AG04449 (cell line): ENCODE data around the gene CELSR2.

Source experiments
- CTCF ChIA-PET: fragments of 350-600 bp; formaldehyde crosslinking; extraction: SDS; loops from one replicate; lab custom pipeline; 2021; ENCODE audit warnings: antibody characterized with exemption; lab: Yijun Ruan, JAX
- POLR2A ChIA-PET: fragments of 400-600, 350-600 bp; formaldehyde crosslinking; extraction: SDS; loops from one replicate; lab custom pipeline; 2020; ENCODE audit warnings: antibody characterized with exemption, inconsistent platforms; lab: Yijun Ruan, JAX
- DNase-seq: peaks from one replicate; pipeline ENCODE4 v3.0.0-alpha.2; 2010; ENCODE audit warnings: low read depth, low spot score
- H3K4me3 ChIP-seq: 2 replicates; pipeline ENCODE4 v1.5.1; 2011; ENCODE audit warnings: low read depth, mild to moderate bottlenecking, control low read depth, low read length
- TF ChIP-seq, protein P1 (sequence below): IDR thresholded peaks from one replicate; pipeline ENCODE4 v1.5.1; 2011; ENCODE audit warnings: mild to moderate bottlenecking, moderate library complexity, low read length, control low read depth, inconsistent platforms; ENCODE audit not compliant: insufficient read depth; ENCODE audit errors: missing control alignments

CELSR2 gene

DNA sequence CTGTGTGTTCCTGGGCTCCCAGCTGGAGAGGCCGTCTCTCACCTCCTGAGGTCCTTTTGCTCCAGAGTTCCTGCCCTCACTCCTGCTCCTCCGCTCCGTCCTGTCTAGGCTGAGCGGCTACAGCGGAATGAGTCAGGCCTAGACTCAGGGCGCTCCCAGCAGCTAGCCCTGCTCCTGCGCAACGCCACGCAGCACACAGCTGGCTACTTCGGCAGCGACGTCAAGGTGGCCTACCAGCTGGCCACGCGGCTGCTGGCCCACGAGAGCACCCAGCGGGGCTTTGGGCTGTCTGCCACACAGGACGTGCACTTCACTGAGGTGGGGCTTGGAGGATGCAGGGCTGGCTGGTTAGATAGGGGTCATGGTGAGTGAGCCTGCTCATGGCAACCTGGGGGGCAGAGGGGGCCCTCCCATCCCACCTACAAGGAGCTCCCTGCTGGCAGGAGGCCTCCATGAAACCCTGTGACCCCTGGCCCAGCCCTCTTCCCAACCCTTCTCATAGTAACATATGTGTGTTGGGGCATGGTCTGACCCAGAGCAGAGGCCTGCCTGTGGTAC, 18.5 kb downstream of the CELSR2 start:
- TF ChIP-seq, protein P1, sequence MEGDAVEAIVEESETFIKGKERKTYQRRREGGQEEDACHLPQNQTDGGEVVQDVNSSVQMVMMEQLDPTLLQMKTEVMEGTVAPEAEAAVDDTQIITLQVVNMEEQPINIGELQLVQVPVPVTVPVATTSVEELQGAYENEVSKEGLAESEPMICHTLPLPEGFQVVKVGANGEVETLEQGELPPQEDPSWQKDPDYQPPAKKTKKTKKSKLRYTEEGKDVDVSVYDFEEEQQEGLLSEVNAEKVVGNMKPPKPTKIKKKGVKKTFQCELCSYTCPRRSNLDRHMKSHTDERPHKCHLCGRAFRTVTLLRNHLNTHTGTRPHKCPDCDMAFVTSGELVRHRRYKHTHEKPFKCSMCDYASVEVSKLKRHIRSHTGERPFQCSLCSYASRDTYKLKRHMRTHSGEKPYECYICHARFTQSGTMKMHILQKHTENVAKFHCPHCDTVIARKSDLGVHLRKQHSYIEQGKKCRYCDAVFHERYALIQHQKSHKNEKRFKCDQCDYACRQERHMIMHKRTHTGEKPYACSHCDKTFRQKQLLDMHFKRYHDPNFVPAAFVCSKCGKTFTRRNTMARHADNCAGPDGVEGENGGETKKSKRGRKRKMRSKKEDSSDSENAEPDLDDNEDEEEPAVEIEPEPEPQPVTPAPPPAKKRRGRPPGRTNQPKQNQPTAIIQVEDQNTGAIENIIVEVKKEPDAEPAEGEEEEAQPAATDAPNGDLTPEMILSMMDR = no peak
- no peak overlapping the region for H3K4me3 ChIP-seq
- no peak for DNase-seq
- ChIA-PET POLR2A (no interaction called here), CTCF (interaction anchor here (0.8 to 11.4 kb wide), 6 partner anchors 10 to 265 kb away, joined by 3 to 206 read pairs (median 5); partner anchors contain the start of genes PSRC1 and SORT1)

DNA sequence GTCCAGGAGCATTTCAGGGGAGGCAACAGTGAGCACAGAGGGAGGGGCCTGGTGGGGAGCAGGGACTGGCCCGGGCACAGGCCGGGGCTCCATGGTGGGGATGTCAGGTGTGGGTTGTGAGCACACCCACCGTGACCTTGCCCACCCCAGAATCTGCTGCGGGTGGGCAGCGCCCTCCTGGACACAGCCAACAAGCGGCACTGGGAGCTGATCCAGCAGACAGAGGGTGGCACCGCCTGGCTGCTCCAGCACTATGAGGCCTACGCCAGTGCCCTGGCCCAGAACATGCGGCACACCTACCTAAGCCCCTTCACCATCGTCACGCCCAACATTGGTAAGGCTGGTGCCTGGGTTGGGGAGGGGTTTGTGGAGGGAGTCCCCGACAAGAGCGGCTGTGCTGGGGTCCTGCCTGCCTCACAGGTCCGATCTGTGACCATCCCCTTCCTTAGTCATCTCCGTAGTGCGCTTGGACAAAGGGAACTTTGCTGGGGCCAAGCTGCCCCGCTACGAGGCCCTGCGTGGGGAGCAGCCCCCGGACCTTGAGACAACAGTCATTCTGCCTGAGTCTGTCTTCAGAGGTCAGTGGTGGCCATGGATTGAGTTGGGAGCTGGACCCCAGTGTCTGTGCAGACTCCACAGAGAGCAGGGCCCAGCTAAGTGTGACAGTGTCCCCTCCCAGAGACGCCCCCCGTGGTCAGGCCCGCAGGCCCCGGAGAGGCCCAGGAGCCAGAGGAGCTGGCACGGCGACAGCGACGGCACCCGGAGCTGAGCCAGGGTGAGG, 19.3 kb downstream of the CELSR2 start:
- no peak for DNase-seq
- no peak overlapping the region for H3K4me3 ChIP-seq
- POLR2A ChIA-PET = no interaction called here
- TF ChIP-seq, protein P1 = no peak
- CTCF ChIA-PET = interaction anchor here (0.8 to 11.4 kb wide), 5 partner anchors 9 to 130 kb away, joined by 3 to 206 read pairs (median 4); partner anchors contain the start of gene SORT1

DNA sequence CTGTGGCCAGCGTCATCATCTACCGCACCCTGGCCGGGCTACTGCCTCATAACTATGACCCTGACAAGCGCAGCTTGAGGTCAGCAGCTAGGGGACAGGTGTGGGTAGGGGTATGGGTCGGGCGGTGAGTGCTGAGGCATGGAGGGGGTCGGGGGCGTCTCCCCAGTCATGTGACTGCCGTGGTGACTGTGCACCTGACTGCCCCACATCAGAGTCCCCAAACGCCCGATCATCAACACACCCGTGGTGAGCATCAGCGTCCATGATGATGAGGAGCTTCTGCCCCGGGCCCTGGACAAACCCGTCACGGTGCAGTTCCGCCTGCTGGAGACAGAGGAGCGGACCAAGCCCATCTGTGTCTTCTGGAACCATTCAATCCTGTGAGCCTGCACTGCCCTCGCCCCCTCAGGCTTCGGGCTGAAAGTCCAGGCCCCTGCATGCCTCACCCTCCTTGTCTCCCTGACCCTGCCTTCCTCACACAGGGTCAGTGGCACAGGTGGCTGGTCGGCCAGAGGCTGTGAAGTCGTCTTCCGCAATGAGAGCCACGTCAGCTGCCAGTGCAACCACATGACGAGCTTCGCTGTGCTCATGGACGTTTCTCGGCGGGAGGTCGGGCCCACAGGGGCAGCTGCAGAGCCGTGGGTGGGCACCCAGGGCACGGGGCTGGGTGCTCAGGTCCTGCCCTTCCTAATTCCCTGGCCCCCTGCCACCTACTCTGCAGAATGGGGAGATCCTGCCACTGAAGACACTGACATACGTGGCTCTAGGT, 20.1 kb downstream of the CELSR2 start:
- TF ChIP-seq, protein P1 = no peak
- POLR2A ChIA-PET = no interaction called here
- CTCF ChIA-PET = interaction anchor here (1.1 to 11.4 kb wide), 3 partner anchors 9 to 130 kb away, joined by 4 to 206 read pairs (median 87); partner anchors contain the start of gene SORT1
- H3K4me3 ChIP-seq = no peak overlapping the region
- no peak for DNase-seq

DNA sequence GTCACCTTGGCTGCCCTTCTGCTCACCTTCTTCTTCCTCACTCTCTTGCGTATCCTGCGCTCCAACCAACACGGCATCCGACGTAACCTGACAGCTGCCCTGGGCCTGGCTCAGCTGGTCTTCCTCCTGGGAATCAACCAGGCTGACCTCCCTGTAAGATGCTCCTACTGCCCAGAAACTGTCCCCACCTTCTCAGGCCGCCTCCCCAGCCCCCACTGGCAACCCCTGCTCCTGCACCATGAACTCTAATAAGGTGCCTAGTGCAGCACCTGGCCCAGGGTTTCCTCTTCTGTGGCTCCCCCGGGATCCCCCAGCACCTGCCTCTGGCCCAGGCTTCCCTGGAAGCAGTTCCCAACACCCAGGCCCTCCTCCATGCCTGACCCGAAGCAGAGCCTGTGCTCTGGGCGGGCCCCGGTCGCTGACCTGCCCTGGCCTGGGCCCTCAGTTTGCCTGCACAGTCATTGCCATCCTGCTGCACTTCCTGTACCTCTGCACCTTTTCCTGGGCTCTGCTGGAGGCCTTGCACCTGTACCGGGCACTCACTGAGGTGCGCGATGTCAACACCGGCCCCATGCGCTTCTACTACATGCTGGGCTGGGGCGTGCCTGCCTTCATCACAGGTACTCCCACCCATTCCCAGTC, 20.8 kb downstream of the CELSR2 start:
- CTCF ChIA-PET = interaction anchor here (1.1 to 11.4 kb wide), 3 partner anchors 8 to 129 kb away, joined by 4 to 206 read pairs (median 87); partner anchors contain the start of gene SORT1
- TF ChIP-seq, protein P1 = no peak
- POLR2A ChIA-PET = no interaction called here
- no peak overlapping the region for H3K4me3 ChIP-seq
- no peak for DNase-seq

DNA sequence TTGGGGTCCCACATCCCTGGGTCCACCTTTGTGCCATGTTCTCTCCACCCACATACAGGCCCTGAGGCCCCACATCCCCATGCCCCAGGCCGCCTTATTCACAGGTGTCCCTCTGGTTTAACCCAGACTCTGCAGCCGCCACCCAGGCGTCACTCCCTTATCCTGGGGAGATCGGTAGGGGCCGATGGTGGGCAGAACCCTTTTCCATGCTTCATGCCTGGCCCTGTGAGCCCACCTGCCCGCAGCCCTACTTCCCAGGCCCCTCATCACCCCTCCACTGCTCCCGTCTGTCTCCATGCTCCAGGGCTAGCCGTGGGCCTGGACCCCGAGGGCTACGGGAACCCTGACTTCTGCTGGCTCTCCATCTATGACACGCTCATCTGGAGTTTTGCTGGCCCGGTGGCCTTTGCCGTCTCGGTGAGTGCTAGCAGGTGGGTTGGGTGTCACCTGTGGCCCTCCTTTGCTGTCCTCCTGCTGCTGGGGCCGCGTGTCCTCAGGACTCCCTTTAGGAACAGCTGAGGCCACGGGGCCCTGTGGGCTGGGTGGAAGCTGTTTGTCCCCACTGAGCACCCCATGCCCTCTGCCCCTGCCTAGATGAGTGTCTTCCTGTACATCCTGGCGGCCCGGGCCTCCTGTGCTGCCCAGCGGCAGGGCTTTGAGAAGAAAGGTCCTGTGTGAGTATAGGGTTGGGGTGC, 21.4 kb downstream of the CELSR2 start:
- H3K4me3 ChIP-seq = no peak overlapping the region
- ChIA-PET POLR2A (no interaction called here), CTCF (interaction anchor here (1.3 kb wide), 1 partner anchor 128 kb away, joined by 3 read pairs; no protein-coding TSS in a partner anchor)
- TF ChIP-seq, protein P1 = no peak
- no peak for DNase-seq
